H1 (cell line): ENCODE data around the gene SPN. TPM values are rescaled to one million over a fixed set of nuclear protein-coding genes. Genes with fewer than 3 reads are reported as not detected.
"Not testable (repeated sequence)": the region's sequence is repeated elsewhere in the genome, so short reads cannot be mapped to it uniquely, and the experiment has no call there.

Source experiments
- CTCF ChIA-PET: fragments of 300-600 bp; sonication (Branson Sonifier 250); formaldehyde crosslinking; loops from one replicate; lab custom pipeline; 2021; ENCODE audit not compliant: partially characterized antibody; lab: Charles Lee
- POLR2A ChIA-PET: fragments of 300-600 bp; sonication (Branson Sonifier 250); formaldehyde crosslinking; loops from one replicate; lab custom pipeline; 2021; ENCODE audit warnings: inconsistent platforms; ENCODE audit not compliant: partially characterized antibody; lab: Charles Lee
- DNase-seq, 2 experiments: peaks; one replicate each; pipeline versions ENCODE4 v3.0.0 to v3.0.0-alpha.2; 2010 to 2022; ENCODE audit warnings: low spot score in 2 of 2, low read depth in 1 of 2, mixed read lengths in 1 of 2
- FAIRE-seq: peaks from 2 replicates; lab custom pipeline; 2011; peaks lifted over from hg19 to GRCh38; lab: Jason Lieb, UNC
- H2AFZ ChIP-seq: 2 replicates; pipeline ENCODE4 v1.8.1; 2012; ENCODE audit warnings: low read length, inconsistent platforms
- H2AK5ac ChIP-seq: 2 replicates; pipeline ENCODE4 v1.6.1; 2013; ENCODE audit warnings: low read depth, low read length
- H2BK120ac ChIP-seq: replicated peaks from 2 replicates; pipeline ENCODE3; 2013; ENCODE audit warnings: low read depth, low read length, inconsistent platforms
- H2BK12ac ChIP-seq: 2 replicates; pipeline ENCODE4 v1.6.1; 2013; ENCODE audit warnings: low read depth, low read length
- H2BK15ac ChIP-seq: 2 replicates; pipeline ENCODE4 v1.6.1; 2013; ENCODE audit warnings: low read length
- H2BK20ac ChIP-seq: 2 replicates; pipeline ENCODE4 v1.6.1; 2013; ENCODE audit warnings: low read length
- H2BK5ac ChIP-seq: 2 replicates; pipeline ENCODE4 v1.6.1; 2013; ENCODE audit warnings: low read depth, low read length
- H3K14ac ChIP-seq: 2 replicates; pipeline ENCODE4 v1.6.1; 2013; ENCODE audit warnings: inconsistent platforms; ENCODE audit not compliant: insufficient read length
- H3K18ac ChIP-seq: 2 replicates; pipeline ENCODE4 v1.6.1; 2013; ENCODE audit warnings: low read length; ENCODE audit errors: extremely low read depth
- H3K23ac ChIP-seq: 2 replicates; pipeline ENCODE4 v1.6.1; 2013; ENCODE audit warnings: inconsistent platforms; ENCODE audit not compliant: insufficient read length
- H3K23me2 ChIP-seq: 2 replicates; pipeline ENCODE4 v1.6.1; 2013; ENCODE audit warnings: low read depth, low read length
- H3K27ac ChIP-seq: 2 replicates; pipeline ENCODE4 v1.6.1; 2011; ENCODE audit warnings: low read depth, low read length, inconsistent platforms
- H3K27me3 ChIP-seq, 4 experiments: replicated peaks in 1 of 4; 1 replicate in 1 of 4; 2 replicates in 3 of 4; pipeline versions ENCODE4 v1.6.1 to v1.8.1; 2011 to 2013; ENCODE audit warnings: low read length in 3 of 4, mild to moderate bottlenecking in 3 of 4, inconsistent platforms in 2 of 4, mixed read lengths in 2 of 4, moderate library complexity in 1 of 4; ENCODE audit not compliant: control insufficient read depth in 3 of 4, insufficient read depth in 3 of 4; ENCODE audit errors: extremely low read depth in 1 of 4
- H3K36me3 ChIP-seq, 4 experiments: 2 replicates each; pipeline versions ENCODE4 v1.6.1 to v1.8.1; 2011 to 2013; ENCODE audit warnings: mild to moderate bottlenecking in 4 of 4, low read length in 3 of 4, moderate library complexity in 2 of 4, control low read depth in 1 of 4, inconsistent platforms in 1 of 4; ENCODE audit not compliant: insufficient read depth in 4 of 4, control insufficient read depth in 2 of 4
- H3K4ac ChIP-seq: replicated peaks from 2 replicates; pipeline ENCODE3; 2013; ENCODE audit warnings: low read length, low read depth, mixed read lengths, inconsistent platforms; ENCODE audit not compliant: insufficient read length
- H3K4me1 ChIP-seq, 4 experiments: replicated peaks in 1 of 4; 1 replicate in 1 of 4; 2 replicates in 3 of 4; pipeline versions ENCODE4 v1.6.1 to v1.8.1; 2011 to 2013; ENCODE audit warnings: low read length in 3 of 4, inconsistent platforms in 2 of 4, mixed read lengths in 1 of 4; ENCODE audit not compliant: insufficient read depth in 4 of 4, control insufficient read depth in 3 of 4
- H3K4me2 ChIP-seq, 2 experiments: 2 replicates each; pipeline versions ENCODE4 v1.6.1 to v1.8.1; 2011 to 2013; ENCODE audit warnings: low read depth in 2 of 2, low read length in 2 of 2, control low read depth in 1 of 2, inconsistent platforms in 1 of 2, mild to moderate bottlenecking in 1 of 2; ENCODE audit not compliant: insufficient read depth in 1 of 2
- H3K4me3 ChIP-seq, 4 experiments: fragments of 200-600, 300-600 bp in 1 of 4; sonication (generic), shearing (Covaris generic), sonication (Bioruptor Twin) in 1 of 4; 2 replicates each; pipeline versions ENCODE4 v1.5.1 to v1.8.1; 2011 to 2016; ENCODE audit warnings: low read length in 4 of 4, low read depth in 3 of 4, control low read depth in 2 of 4, inconsistent platforms in 2 of 4, mild to moderate bottlenecking in 2 of 4, mixed read lengths in 1 of 4, moderate library complexity in 1 of 4; ENCODE audit not compliant: insufficient read depth in 2 of 4; ENCODE audit errors: extremely low read depth in 1 of 4
- H3K56ac ChIP-seq: replicated peaks from 2 replicates; pipeline ENCODE3; 2013; ENCODE audit warnings: low read depth, mild to moderate bottlenecking, mixed read lengths, low read length, inconsistent platforms; ENCODE audit not compliant: insufficient read length
- H3K79me1 ChIP-seq: 2 replicates; pipeline ENCODE4 v1.6.1; 2013; ENCODE audit warnings: low read depth, low read length, control low read depth
- H3K79me2 ChIP-seq, 2 experiments: 2 replicates each; pipeline versions ENCODE4 v1.6.1 to v1.8.1; 2012 to 2013; ENCODE audit warnings: low read length in 2 of 2, mild to moderate bottlenecking in 2 of 2, inconsistent platforms in 1 of 2; ENCODE audit not compliant: insufficient read depth in 2 of 2, control insufficient read depth in 1 of 2
- H3K9ac ChIP-seq, 4 experiments: replicated peaks in 1 of 4; 1 replicate in 1 of 4; 2 replicates in 3 of 4; pipeline versions ENCODE4 v1.6.1 to v1.8.1; 2011 to 2013; ENCODE audit warnings: low read depth in 3 of 4, low read length in 3 of 4, control low read depth in 2 of 4, mild to moderate bottlenecking in 2 of 4, moderate library complexity in 2 of 4, inconsistent platforms in 1 of 4; ENCODE audit errors: extremely low read depth in 1 of 4
- H3K9me3 ChIP-seq, 2 experiments: 2 replicates each; pipeline versions ENCODE4 v1.6.1 to v1.8.1; 2012 to 2013; ENCODE audit warnings: mild to moderate bottlenecking in 2 of 2, moderate library complexity in 2 of 2, control low read depth in 1 of 2, inconsistent platforms in 1 of 2, low read depth in 1 of 2, low read length in 1 of 2, mixed read lengths in 1 of 2; ENCODE audit not compliant: insufficient read depth in 2 of 2
- H4K20me1 ChIP-seq, 2 experiments: replicated peaks in 1 of 2; 2 replicates each; pipeline versions ENCODE3 to v1.8.1; 2011 to 2013; ENCODE audit warnings: inconsistent platforms in 2 of 2, low read length in 2 of 2, mild to moderate bottlenecking in 1 of 2; ENCODE audit not compliant: insufficient read depth in 2 of 2, control insufficient read depth in 1 of 2
- H4K5ac ChIP-seq: 2 replicates; pipeline ENCODE4 v1.6.1; 2013; ENCODE audit warnings: low read length, low read depth, mixed read lengths, inconsistent platforms; ENCODE audit not compliant: insufficient read length
- H4K8ac ChIP-seq: 2 replicates; pipeline ENCODE4 v1.8.0; 2013; ENCODE audit warnings: mild to moderate bottlenecking, moderate library complexity, low read length, inconsistent platforms; ENCODE audit not compliant: insufficient read depth; ENCODE audit errors: extremely low read depth
- H4K91ac ChIP-seq: replicated peaks from 2 replicates; pipeline ENCODE3; 2013; ENCODE audit warnings: low read length, mixed read lengths, inconsistent platforms; ENCODE audit not compliant: insufficient read length
- WGBS, 2 experiments: shearing (Covaris generic) in 1 of 2; methylation state at CpG; one replicate each; pipeline versions ENCODE4 v1.1.6 to v1.1.7; 2013 to 2015; ENCODE audit warnings: low lambda C conversion rate in 2 of 2, mixed read lengths in 2 of 2, inconsistent platforms in 1 of 2, low coverage in 1 of 2, missing lambda C conversion rate in 1 of 2; ENCODE audit not compliant: insufficient replicate concordance in 2 of 2, insufficient coverage in 1 of 2, insufficient read length in 1 of 2; ENCODE audit errors: extremely low coverage in 1 of 2, missing lambda C conversion rate in 1 of 2; 5-methylcytosine and 5-hydroxymethylcytosine counted together
- polyA plus RNA-seq, 7 experiments: library from polyadenylated mRNA; depleted of rRNA in 3 of 7; stranded (reverse) in 5 of 7; unstranded in 2 of 7; fragments of >200 nt in 5 of 7; fragments of 200-250 nt in 2 of 7; gene quantifications; 1 replicate in 5 of 7; 2 replicates in 1 of 7; 4 replicates in 1 of 7; pipeline versions ENCODE4 v1.2.1 to v1.2.3, GENCODE V29; 2011 to 2013; ENCODE audit warnings: missing spikeins in 2 of 7, mixed read lengths in 2 of 7
- total RNA-seq: library from RNA; stranded (reverse); fragmentation: NEBNext Ultra II Directional; extraction: Animal tissue kit (Norgen Biotek cat#: 25700); gene quantifications from 2 replicates; pipeline ENCODE4 v1.2.1, GENCODE V29; 2021

SPN gene
- total and polyA plus RNA-seq, 2 of the 8 experiments (the other 6 are each of a cell fraction or from before 2014, with no cell fraction given) = 1.5 to 1.8 TPM

DNA sequence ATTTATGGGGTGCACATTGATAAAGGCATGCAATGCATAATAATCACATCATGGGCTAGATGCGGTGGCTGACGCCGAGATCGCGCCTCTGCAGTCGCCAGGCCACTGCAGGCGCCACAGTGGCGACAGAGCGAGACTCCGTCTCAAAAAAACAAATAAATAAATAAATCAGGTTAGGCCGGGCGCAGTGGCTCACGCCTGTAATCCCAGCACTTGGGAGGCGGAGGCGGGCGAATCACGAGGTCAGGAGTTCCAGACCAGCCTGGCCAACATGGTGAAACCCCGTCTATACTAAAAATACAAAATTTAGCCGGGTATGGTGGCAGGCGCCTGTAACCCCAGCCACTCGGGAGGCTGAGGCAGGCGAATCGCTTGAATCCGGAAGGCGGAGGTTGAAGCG lies 29.6 kb downstream of the SPN start:
- H3K79me1 ChIP-seq, H2BK20ac ChIP-seq, H3K9me3 ChIP-seq, H3K56ac ChIP-seq, H2BK12ac ChIP-seq, H3K18ac ChIP-seq, H3K23ac ChIP-seq, H3K4ac ChIP-seq, H4K8ac ChIP-seq, H3K27me3 ChIP-seq, H2AK5ac ChIP-seq, H3K4me2 ChIP-seq, H2BK5ac ChIP-seq, H3K4me1 ChIP-seq, H4K5ac ChIP-seq, H2AFZ ChIP-seq, H3K4me3 ChIP-seq, H4K20me1 ChIP-seq, H3K27ac ChIP-seq, H4K91ac ChIP-seq, H3K9ac ChIP-seq, H3K23me2 ChIP-seq, H3K14ac ChIP-seq, DNase-seq, FAIRE-seq, H2BK15ac ChIP-seq, H2BK120ac ChIP-seq: not testable (repeated sequence)
- CTCF ChIA-PET = interaction anchor here (1.3 to 2.2 kb wide), 7 partner anchors 14 to 98 kb away, joined by 5 to 10 read pairs (median 6); partner anchors contain the start of genes KIF22, QPRT and SPN
- POLR2A ChIA-PET = interaction anchor here (1.2 to 9.4 kb wide), 4 partner anchors 8 to 46 kb away, joined by 4 to 130 read pairs (median 9); partner anchors contain the start of gene QPRT
- WGBS, 2 experiments = 98% methylated on average over 25 of the region's 26 CpGs; no CpG with 5 or more reads in 1 of the 2 experiments
- Histone ChIP-seq H3K36me3 (peaks cover 3 to 15% (median 10%) of the 10 kb centered on the region in 4 experiments; a peak in 7 of 8 replicates), H3K79me2 (peaks cover 0 to 45% of the 10 kb centered on the region in 2 experiments; a peak in 2 of 4 replicates)
